Measurements from ENCODE around the gene CCDC27.

- TF ChIP-seq CTCF (conservative IDR thresholded peaks at IDR 0.05; ENCODE audit: low read length) (no peak), EZH2phosphoT487 (IDR thresholded peaks at IDR 0.05; ENCODE audit: borderline replicate concordance) (no peak)
Measured at GRCh38 chr1:3789421-3790300, 37.4 kb downstream of the CCDC27 start.
